ENCODE results near the gene TMEM39B. TPM values are rescaled to one million over a fixed set of nuclear protein-coding genes. Genes with fewer than 3 reads are reported as not detected.
A peak's percentile ranks its signal among the peaks of the same experiment; 100 is the strongest.

TMEM39B gene
- total RNA-seq (43.7 and 47.3 TPM in 2 replicates), polyA plus RNA-seq (64.3 and 78.1 TPM in 2 replicates), polyA minus RNA-seq (42.9 and 49.2 TPM in 2 replicates), Bru-seq, nascent RNA (percentile 81 among the genes with signal in this experiment), BruChase-seq, experiment 1, labeled RNA remaining after a 6-hour chase (percentile 85 among the genes with signal in this experiment), BruChase-seq, experiment 2, labeled RNA remaining after a 2-hour chase (percentile 78 among the genes with signal in this experiment)
- polyA plus RNA-seq (2011; cell fraction: cytosol; rRNA removed) = 54.2 and 56.6 TPM in 2 replicates
- polyA plus RNA-seq (2011; cell fraction: nucleus; rRNA removed) = 39.8 and 43.8 TPM in 2 replicates
- polyA plus RNA-seq (2012) = 27.9 and 28.0 TPM in 2 replicates
- polyA minus RNA-seq (2011; cell fraction: cytosol; rRNA and poly(A)+ RNA removed) = 14.2 TPM
- polyA minus RNA-seq (2011; cell fraction: nucleus; rRNA and poly(A)+ RNA removed) = 17.8 and 18.1 TPM in 2 replicates
- long read RNA-seq, transcript TMEM39B-203 (7 exons, 1,538 nt) = major isoform, 24 of 73 reads
- long read RNA-seq, transcript TMEM39B-201 (9 exons, 1,813 nt) = minor isoform, 15 of 73 reads
- long read RNA-seq, partial matches to known transcripts = 8 of 73 reads
- long read RNA-seq, other reads (novel, unspliced or antisense) = 26 of 73 reads

DNA sequence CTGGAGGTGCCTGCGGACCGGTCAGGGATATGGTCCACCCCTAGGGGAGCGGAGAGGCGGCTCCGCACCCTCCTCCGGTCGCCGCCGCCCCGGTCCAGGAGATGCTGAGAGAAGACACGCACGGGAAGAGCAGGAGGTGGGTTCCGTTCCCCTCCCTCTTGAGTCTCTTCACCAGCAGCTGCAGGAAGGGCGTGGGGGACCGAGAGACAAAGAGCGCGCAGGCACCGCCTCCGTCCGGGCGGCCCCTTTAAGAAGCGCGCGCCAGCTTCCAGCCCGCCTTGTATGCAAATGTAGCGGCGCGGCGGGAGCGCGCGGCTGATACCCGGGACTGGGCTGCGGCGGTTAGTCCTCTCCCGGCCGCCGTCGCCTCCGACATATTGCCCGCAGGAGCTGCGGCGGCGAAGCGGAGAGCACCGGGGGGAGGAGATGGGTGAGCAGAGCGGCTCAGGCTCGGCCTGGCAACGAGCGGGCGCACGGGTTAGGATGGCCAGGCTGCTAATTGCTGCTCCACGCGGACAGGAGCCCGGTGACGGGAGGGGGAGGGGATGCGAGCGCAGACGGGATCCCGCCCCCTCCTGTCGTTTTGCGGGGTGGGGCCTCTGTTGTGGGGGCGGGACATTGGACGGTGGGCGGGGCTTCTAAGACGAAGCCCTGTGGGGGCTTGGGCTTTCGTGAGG lies at the start of gene TMEM39B:
Gene TMEM39B, plus strand, starts transcription at position 318 of the 677 bp plus-strand sequence. Its CDS starts 109 bp downstream, at position 427.
- Histone ChIP-seq H3K9me3 (replicated peaks; ENCODE audit: control insufficient read depth, insufficient read depth, low read length) (no peaks in the 10 kb centered on the region), H3K9me1 (replicated peaks; ENCODE audit: control insufficient read depth, extremely low read depth, insufficient read depth, low read length) (no peaks in the 10 kb centered on the region), H3K4me1 (ENCODE audit: control insufficient read depth, extremely low read depth, insufficient read depth, low read length) (peaks cover 43% of the 10 kb centered on the region), H3K79me2 (ENCODE audit: control insufficient read depth, insufficient read depth, low read length) (peaks cover 35% of the 10 kb centered on the region), H3K4me2 (ENCODE audit: insufficient read depth, low read length) (peak within 1 kb of the TSS; percentile 95), H3K4me3 (replicated peaks in 1 of 3; ENCODE audit: insufficient read depth in 1 of 3, low read depth in 1 of 3, low read length in 3 of 3) (peak within 1 kb of the TSS; percentile 74 to 78 (median 77)), H4K20me1 (replicated peaks; ENCODE audit: control insufficient read depth, extremely low read depth, insufficient read depth, low read length) (no peaks in the 10 kb centered on the region), H3K36me3 (ENCODE audit: control insufficient read depth in 2 of 2, extremely low read depth in 1 of 2, insufficient read depth in 2 of 2, low read length in 2 of 2) (peaks cover 13 to 18% of the 10 kb centered on the region in 2 experiments), H3K27ac (ENCODE audit: insufficient read depth, low read depth, low read length) (peak within 1 kb of the TSS; percentile 93), H2AFZ (ENCODE audit: low read depth, low read length) (peak within 1 kb of the TSS; percentile 71), H3K9ac (replicated peaks; ENCODE audit: extremely low read depth, insufficient read depth, low read length) (peak within 1 kb of the TSS; percentile 82), H3K27me3 (ENCODE audit: control insufficient read depth in 2 of 2, insufficient read depth in 2 of 2, low read length in 2 of 2) (no peaks in the 10 kb centered on the region)
- dilution Hi-C loops (cut with MboI; ENCODE audit: extremely low pct_ligation_motif_present, low sequenced_read_pairs) (no loop called here), intact Hi-C loops (cut with micrococcal nuclease) (loop anchor here (1.0 to 2.0 kb wide), 4 partner anchors 36 to 322 kb away; partner anchors contain the start of genes BSDC1 and KPNA6)
- FAIRE-seq (peak; percentile 85), DNase-seq (ENCODE audit: low read depth, low spot score) (peak; percentile 94)
- no peak for TF ChIP-seq EZH2 (IDR thresholded peaks at IDR 0.05; ENCODE audit: borderline replicate concordance, low read depth, low read length, severe bottlenecking)
- TF ChIP-seq FOS (IDR thresholded peaks at IDR 0.05; ENCODE audit: borderline replicate concordance, insufficient read depth, low read length) = peak; percentile 16
- TF ChIP-seq, protein P1, sequence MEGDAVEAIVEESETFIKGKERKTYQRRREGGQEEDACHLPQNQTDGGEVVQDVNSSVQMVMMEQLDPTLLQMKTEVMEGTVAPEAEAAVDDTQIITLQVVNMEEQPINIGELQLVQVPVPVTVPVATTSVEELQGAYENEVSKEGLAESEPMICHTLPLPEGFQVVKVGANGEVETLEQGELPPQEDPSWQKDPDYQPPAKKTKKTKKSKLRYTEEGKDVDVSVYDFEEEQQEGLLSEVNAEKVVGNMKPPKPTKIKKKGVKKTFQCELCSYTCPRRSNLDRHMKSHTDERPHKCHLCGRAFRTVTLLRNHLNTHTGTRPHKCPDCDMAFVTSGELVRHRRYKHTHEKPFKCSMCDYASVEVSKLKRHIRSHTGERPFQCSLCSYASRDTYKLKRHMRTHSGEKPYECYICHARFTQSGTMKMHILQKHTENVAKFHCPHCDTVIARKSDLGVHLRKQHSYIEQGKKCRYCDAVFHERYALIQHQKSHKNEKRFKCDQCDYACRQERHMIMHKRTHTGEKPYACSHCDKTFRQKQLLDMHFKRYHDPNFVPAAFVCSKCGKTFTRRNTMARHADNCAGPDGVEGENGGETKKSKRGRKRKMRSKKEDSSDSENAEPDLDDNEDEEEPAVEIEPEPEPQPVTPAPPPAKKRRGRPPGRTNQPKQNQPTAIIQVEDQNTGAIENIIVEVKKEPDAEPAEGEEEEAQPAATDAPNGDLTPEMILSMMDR (IDR thresholded peaks at IDR 0.05; ENCODE audit: extremely low read depth in 1 of 2, insufficient read depth in 1 of 2, low read depth in 1 of 2, low read length in 2 of 2) = no peak
- TF ChIP-seq POLR2AphosphoS5 (IDR thresholded peaks at IDR 0.05; ENCODE audit: insufficient read depth, low read depth, low read length) = peak; percentile 74
- TF ChIP-seq, protein P2, sequence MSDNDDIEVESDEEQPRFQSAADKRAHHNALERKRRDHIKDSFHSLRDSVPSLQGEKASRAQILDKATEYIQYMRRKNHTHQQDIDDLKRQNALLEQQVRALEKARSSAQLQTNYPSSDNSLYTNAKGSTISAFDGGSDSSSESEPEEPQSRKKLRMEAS (IDR thresholded peaks at IDR 0.05; ENCODE audit: insufficient read depth, insufficient read length) = no peak
- no peak for TF ChIP-seq JUN (IDR thresholded peaks at IDR 0.05; ENCODE audit: borderline replicate concordance, insufficient read depth, insufficient read length, low read depth)
- TF ChIP-seq MYC (IDR thresholded peaks at IDR 0.05; ENCODE audit: low read depth, low read length) = peak; percentile 8
- TF ChIP-seq GATA2 (IDR thresholded peaks at IDR 0.05; ENCODE audit: insufficient read depth, insufficient read length, low read depth, low read length) = no peak
- peak; percentile 76 for TF ChIP-seq POLR2A (IDR thresholded peaks at IDR 0.05; ENCODE audit: low read depth, low read length)
- CTCF ChIA-PET = interaction anchor here (0.5 to 6.5 kb wide), 14 partner anchors 9 to 176 kb away, joined by 3 to 55 read pairs (median 4); partner anchors contain the start of genes KPNA6 and PTP4A2
- POLR2A ChIA-PET = interaction anchor here (0.5 to 2.1 kb wide), 9 partner anchors 10 to 1130 kb away, joined by 3 to 8 read pairs (median 5); partner anchors contain the start of genes KPNA6 and TXLNA
- no TSS peak for BruUV-seq (replicated peaks)
